H1 (cell line): ENCODE results near the gene C1GALT1C1. TPM values are rescaled to one million over a fixed set of nuclear protein-coding genes. Genes with fewer than 3 reads are reported as not detected.

Source experiments
- CTCF ChIA-PET: fragments of 300-600 bp; sonication (Branson Sonifier 250); formaldehyde crosslinking; loops from one replicate; lab custom pipeline; 2021; ENCODE audit not compliant: partially characterized antibody; lab: Charles Lee
- POLR2A ChIA-PET: fragments of 300-600 bp; sonication (Branson Sonifier 250); formaldehyde crosslinking; loops from one replicate; lab custom pipeline; 2021; ENCODE audit warnings: inconsistent platforms; ENCODE audit not compliant: partially characterized antibody; lab: Charles Lee
- DNase-seq, 2 experiments: peaks; one replicate each; pipeline versions ENCODE4 v3.0.0 to v3.0.0-alpha.2; 2010 to 2022; ENCODE audit warnings: low spot score in 2 of 2, low read depth in 1 of 2, mixed read lengths in 1 of 2
- FAIRE-seq: peaks from 2 replicates; lab custom pipeline; 2011; peaks lifted over from hg19 to GRCh38; lab: Jason Lieb, UNC
- H2AFZ ChIP-seq: 2 replicates; pipeline ENCODE4 v1.8.1; 2012; ENCODE audit warnings: low read length, inconsistent platforms
- H2AK5ac ChIP-seq: 2 replicates; pipeline ENCODE4 v1.6.1; 2013; ENCODE audit warnings: low read depth, low read length
- H2BK120ac ChIP-seq: replicated peaks from 2 replicates; pipeline ENCODE3; 2013; ENCODE audit warnings: low read depth, low read length, inconsistent platforms
- H2BK12ac ChIP-seq: 2 replicates; pipeline ENCODE4 v1.6.1; 2013; ENCODE audit warnings: low read depth, low read length
- H2BK15ac ChIP-seq: 2 replicates; pipeline ENCODE4 v1.6.1; 2013; ENCODE audit warnings: low read length
- H2BK20ac ChIP-seq: 2 replicates; pipeline ENCODE4 v1.6.1; 2013; ENCODE audit warnings: low read length
- H2BK5ac ChIP-seq: 2 replicates; pipeline ENCODE4 v1.6.1; 2013; ENCODE audit warnings: low read depth, low read length
- H3K14ac ChIP-seq: 2 replicates; pipeline ENCODE4 v1.6.1; 2013; ENCODE audit warnings: inconsistent platforms; ENCODE audit not compliant: insufficient read length
- H3K18ac ChIP-seq: 2 replicates; pipeline ENCODE4 v1.6.1; 2013; ENCODE audit warnings: low read length; ENCODE audit errors: extremely low read depth
- H3K23ac ChIP-seq: 2 replicates; pipeline ENCODE4 v1.6.1; 2013; ENCODE audit warnings: inconsistent platforms; ENCODE audit not compliant: insufficient read length
- H3K23me2 ChIP-seq: 2 replicates; pipeline ENCODE4 v1.6.1; 2013; ENCODE audit warnings: low read depth, low read length
- H3K27ac ChIP-seq: 2 replicates; pipeline ENCODE4 v1.6.1; 2011; ENCODE audit warnings: low read depth, low read length, inconsistent platforms
- H3K27me3 ChIP-seq, 4 experiments: replicated peaks in 1 of 4; 1 replicate in 1 of 4; 2 replicates in 3 of 4; pipeline versions ENCODE4 v1.6.1 to v1.8.1; 2011 to 2013; ENCODE audit warnings: low read length in 3 of 4, mild to moderate bottlenecking in 3 of 4, inconsistent platforms in 2 of 4, mixed read lengths in 2 of 4, moderate library complexity in 1 of 4; ENCODE audit not compliant: control insufficient read depth in 3 of 4, insufficient read depth in 3 of 4; ENCODE audit errors: extremely low read depth in 1 of 4
- H3K36me3 ChIP-seq, 4 experiments: 2 replicates each; pipeline versions ENCODE4 v1.6.1 to v1.8.1; 2011 to 2013; ENCODE audit warnings: mild to moderate bottlenecking in 4 of 4, low read length in 3 of 4, moderate library complexity in 2 of 4, control low read depth in 1 of 4, inconsistent platforms in 1 of 4; ENCODE audit not compliant: insufficient read depth in 4 of 4, control insufficient read depth in 2 of 4
- H3K4ac ChIP-seq: replicated peaks from 2 replicates; pipeline ENCODE3; 2013; ENCODE audit warnings: low read length, low read depth, mixed read lengths, inconsistent platforms; ENCODE audit not compliant: insufficient read length
- H3K4me1 ChIP-seq, 4 experiments: replicated peaks in 1 of 4; 1 replicate in 1 of 4; 2 replicates in 3 of 4; pipeline versions ENCODE4 v1.6.1 to v1.8.1; 2011 to 2013; ENCODE audit warnings: low read length in 3 of 4, inconsistent platforms in 2 of 4, mixed read lengths in 1 of 4; ENCODE audit not compliant: insufficient read depth in 4 of 4, control insufficient read depth in 3 of 4
- H3K4me2 ChIP-seq, 2 experiments: 2 replicates each; pipeline versions ENCODE4 v1.6.1 to v1.8.1; 2011 to 2013; ENCODE audit warnings: low read depth in 2 of 2, low read length in 2 of 2, control low read depth in 1 of 2, inconsistent platforms in 1 of 2, mild to moderate bottlenecking in 1 of 2; ENCODE audit not compliant: insufficient read depth in 1 of 2
- H3K4me3 ChIP-seq, 4 experiments: fragments of 200-600, 300-600 bp in 1 of 4; sonication (generic), shearing (Covaris generic), sonication (Bioruptor Twin) in 1 of 4; 2 replicates each; pipeline versions ENCODE4 v1.5.1 to v1.8.1; 2011 to 2016; ENCODE audit warnings: low read length in 4 of 4, low read depth in 3 of 4, control low read depth in 2 of 4, inconsistent platforms in 2 of 4, mild to moderate bottlenecking in 2 of 4, mixed read lengths in 1 of 4, moderate library complexity in 1 of 4; ENCODE audit not compliant: insufficient read depth in 2 of 4; ENCODE audit errors: extremely low read depth in 1 of 4
- H3K56ac ChIP-seq: replicated peaks from 2 replicates; pipeline ENCODE3; 2013; ENCODE audit warnings: low read depth, mild to moderate bottlenecking, mixed read lengths, low read length, inconsistent platforms; ENCODE audit not compliant: insufficient read length
- H3K79me1 ChIP-seq: 2 replicates; pipeline ENCODE4 v1.6.1; 2013; ENCODE audit warnings: low read depth, low read length, control low read depth
- H3K79me2 ChIP-seq, 2 experiments: 2 replicates each; pipeline versions ENCODE4 v1.6.1 to v1.8.1; 2012 to 2013; ENCODE audit warnings: low read length in 2 of 2, mild to moderate bottlenecking in 2 of 2, inconsistent platforms in 1 of 2; ENCODE audit not compliant: insufficient read depth in 2 of 2, control insufficient read depth in 1 of 2
- H3K9ac ChIP-seq, 4 experiments: replicated peaks in 1 of 4; 1 replicate in 1 of 4; 2 replicates in 3 of 4; pipeline versions ENCODE4 v1.6.1 to v1.8.1; 2011 to 2013; ENCODE audit warnings: low read depth in 3 of 4, low read length in 3 of 4, control low read depth in 2 of 4, mild to moderate bottlenecking in 2 of 4, moderate library complexity in 2 of 4, inconsistent platforms in 1 of 4; ENCODE audit errors: extremely low read depth in 1 of 4
- H3K9me3 ChIP-seq, 2 experiments: 2 replicates each; pipeline versions ENCODE4 v1.6.1 to v1.8.1; 2012 to 2013; ENCODE audit warnings: mild to moderate bottlenecking in 2 of 2, moderate library complexity in 2 of 2, control low read depth in 1 of 2, inconsistent platforms in 1 of 2, low read depth in 1 of 2, low read length in 1 of 2, mixed read lengths in 1 of 2; ENCODE audit not compliant: insufficient read depth in 2 of 2
- H4K20me1 ChIP-seq, 2 experiments: replicated peaks in 1 of 2; 2 replicates each; pipeline versions ENCODE3 to v1.8.1; 2011 to 2013; ENCODE audit warnings: inconsistent platforms in 2 of 2, low read length in 2 of 2, mild to moderate bottlenecking in 1 of 2; ENCODE audit not compliant: insufficient read depth in 2 of 2, control insufficient read depth in 1 of 2
- H4K5ac ChIP-seq: 2 replicates; pipeline ENCODE4 v1.6.1; 2013; ENCODE audit warnings: low read length, low read depth, mixed read lengths, inconsistent platforms; ENCODE audit not compliant: insufficient read length
- H4K8ac ChIP-seq: 2 replicates; pipeline ENCODE4 v1.8.0; 2013; ENCODE audit warnings: mild to moderate bottlenecking, moderate library complexity, low read length, inconsistent platforms; ENCODE audit not compliant: insufficient read depth; ENCODE audit errors: extremely low read depth
- H4K91ac ChIP-seq: replicated peaks from 2 replicates; pipeline ENCODE3; 2013; ENCODE audit warnings: low read length, mixed read lengths, inconsistent platforms; ENCODE audit not compliant: insufficient read length
- BACH1 ChIP-seq: IDR thresholded peaks from 2 replicates; pipeline ENCODE4 v1.6.1; 2012; ENCODE audit warnings: low read length, improper control_type of control experiment
- CBX5 ChIP-seq: fragments of 300-800, 300-1000 bp; sonication (generic); IDR thresholded peaks from 2 replicates; pipeline ENCODE4 v1.7.1; 2016; ENCODE audit warnings: antibody characterized with exemption, low read length, low read depth
- CHD2 ChIP-seq: IDR thresholded peaks from 2 replicates; pipeline ENCODE4 v1.6.1; 2012; ENCODE audit warnings: low read length, improper control_type of control experiment
- CREB1 ChIP-seq: IDR thresholded peaks from 2 replicates; pipeline ENCODE4 v1.6.1; 2012; ENCODE audit warnings: inconsistent platforms
- CTBP2 ChIP-seq: IDR thresholded peaks from 2 replicates; pipeline ENCODE4 v1.7.0; 2011; ENCODE audit warnings: borderline replicate concordance, mild to moderate bottlenecking, moderate library complexity, mixed read lengths, low read length; ENCODE audit not compliant: insufficient read depth, insufficient read length
- EGR1 ChIP-seq: IDR thresholded peaks from 2 replicates; pipeline ENCODE4 v1.6.1; 2011; ENCODE audit warnings: low read depth, low read length, borderline replicate concordance
- EZH2 ChIP-seq: fragments of 200-600 bp; sonication (generic); IDR thresholded peaks from 2 replicates; pipeline ENCODE4 v1.7.1; 2012; ENCODE audit warnings: low read depth, mild to moderate bottlenecking, moderate library complexity, low read length, inconsistent platforms; ENCODE audit not compliant: severe bottlenecking
- HDAC2 ChIP-seq, 2 experiments: fragments of 300-600 bp in 1 of 2; sonication (generic) in 1 of 2; IDR thresholded peaks; 2 replicates each; pipeline ENCODE4 v1.6.1; 2011 to 2012; ENCODE audit warnings: low read depth in 2 of 2, low read length in 2 of 2, mild to moderate bottlenecking in 2 of 2, moderate library complexity in 2 of 2, borderline replicate concordance in 1 of 2, inconsistent platforms in 1 of 2
- JUN ChIP-seq: IDR thresholded peaks from 2 replicates; pipeline ENCODE4 v1.6.1; 2011; ENCODE audit warnings: low read depth, mild to moderate bottlenecking, improper control_type of control experiment, low read length
- KDM5A ChIP-seq: fragments of 200-600 bp; IDR thresholded peaks from 2 replicates; pipeline ENCODE4 v1.7.1; 2012; ENCODE audit warnings: mild to moderate bottlenecking, low read length, inconsistent platforms, mixed read lengths
- NRF1 ChIP-seq: IDR thresholded peaks from 2 replicates; pipeline ENCODE4 v1.6.1; 2011; ENCODE audit warnings: mild to moderate bottlenecking, low read depth, low read length, improper control_type of control experiment
- POU5F1 ChIP-seq: IDR thresholded peaks from 2 replicates; pipeline ENCODE4 v1.6.1; 2011; ENCODE audit warnings: low read depth, mild to moderate bottlenecking, low read length, moderate library complexity
- RNF2 ChIP-seq: fragments of 200-900, 300-1000 bp; sonication (generic); IDR thresholded peaks from 2 replicates; pipeline ENCODE4 v1.7.1; 2016; ENCODE audit warnings: borderline replicate concordance, low read depth, mild to moderate bottlenecking, antibody characterized with exemption, low read length; ENCODE audit not compliant: poor library complexity, severe bottlenecking; ENCODE audit errors: missing control alignments
- RXRA ChIP-seq: IDR thresholded peaks from 2 replicates; pipeline ENCODE4 v1.6.1; 2011; ENCODE audit warnings: low read depth, mild to moderate bottlenecking, low read length, moderate library complexity; ENCODE audit not compliant: insufficient read depth
- SP1 ChIP-seq: IDR thresholded peaks from 2 replicates; pipeline ENCODE4 v1.6.1; 2011; ENCODE audit warnings: low read depth, low read length
- WGBS, 2 experiments: shearing (Covaris generic) in 1 of 2; methylation state at CpG; one replicate each; pipeline versions ENCODE4 v1.1.6 to v1.1.7; 2013 to 2015; ENCODE audit warnings: low lambda C conversion rate in 2 of 2, mixed read lengths in 2 of 2, inconsistent platforms in 1 of 2, low coverage in 1 of 2, missing lambda C conversion rate in 1 of 2; ENCODE audit not compliant: insufficient replicate concordance in 2 of 2, insufficient coverage in 1 of 2, insufficient read length in 1 of 2; ENCODE audit errors: extremely low coverage in 1 of 2, missing lambda C conversion rate in 1 of 2; 5-methylcytosine and 5-hydroxymethylcytosine counted together
- polyA plus RNA-seq, 7 experiments: library from polyadenylated mRNA; depleted of rRNA in 3 of 7; stranded (reverse) in 5 of 7; unstranded in 2 of 7; fragments of >200 nt in 5 of 7; fragments of 200-250 nt in 2 of 7; gene quantifications; 1 replicate in 5 of 7; 2 replicates in 1 of 7; 4 replicates in 1 of 7; pipeline versions ENCODE4 v1.2.1 to v1.2.3, GENCODE V29; 2011 to 2013; ENCODE audit warnings: missing spikeins in 2 of 7, mixed read lengths in 2 of 7
- total RNA-seq: library from RNA; stranded (reverse); fragmentation: NEBNext Ultra II Directional; extraction: Animal tissue kit (Norgen Biotek cat#: 25700); gene quantifications from 2 replicates; pipeline ENCODE4 v1.2.1, GENCODE V29; 2021

Gene C1GALT1C1
- total and polyA plus RNA-seq, 2 of the 8 experiments (the other 6 are each of a cell fraction or from before 2014, with no cell fraction given), result 12.5 to 13.9 TPM

GRCh38 chrX:120664081-120664480 is 34.2 kb upstream of the C1GALT1C1 start:
- Histone ChIP-seq H4K20me1 (no peaks in the 10 kb centered on the region), H2AK5ac (no peak overlapping the region), H3K4me3 (no peak overlapping the region), H2BK120ac (no peak overlapping the region), H3K56ac (no peak overlapping the region), H2BK5ac (no peak overlapping the region), H3K4me2 (no peak overlapping the region), H3K4me1 (peaks cover 0 to 2% (median 0%) of the 10 kb centered on the region in 4 experiments; a peak in 1 of 7 replicates), H3K23ac (no peak overlapping the region), H4K91ac (no peak overlapping the region), H3K23me2 (no peaks in the 10 kb centered on the region), H4K8ac (no peak overlapping the region), H3K79me2 (no peaks in the 10 kb centered on the region), H3K9ac (no peak overlapping the region), H3K27me3 (no peaks in the 10 kb centered on the region), H3K9me3 (no peaks in the 10 kb centered on the region), H2BK20ac (no peak overlapping the region), H2BK12ac (no peak overlapping the region), H3K14ac (no peak overlapping the region), H4K5ac (no peak overlapping the region), H3K36me3 (no peaks in the 10 kb centered on the region), H2BK15ac (no peak overlapping the region), H2AFZ (no peak overlapping the region), H3K4ac (no peak overlapping the region), H3K27ac (no peak overlapping the region), H3K18ac (no peak overlapping the region), H3K79me1 (no peaks in the 10 kb centered on the region)
- FAIRE-seq (no peak), DNase-seq (no peak)
- CTCF ChIA-PET, result interaction anchor here (0.8 to 2.3 kb wide), 5 partner anchors 9 to 165 kb away, joined by 4 to 16 read pairs (median 4); no protein-coding TSS in a partner anchor
- POLR2A ChIA-PET, result interaction anchor here (1.1 kb wide), 1 partner anchor 103 kb away, joined by 3 read pairs; no protein-coding TSS in a partner anchor
- WGBS, 2 experiments, result 86% methylated on average over 1 of the region's 1 CpG; no CpG with 5 or more reads in 1 of the 2 experiments
- TF ChIP-seq SP1, result no peak
- TF ChIP-seq RNF2, result no peak
- no peak for TF ChIP-seq EZH2
- TF ChIP-seq BACH1, result no peak
- TF ChIP-seq CBX5, result no peak
- no peak for TF ChIP-seq CREB1
- TF ChIP-seq JUN, result no peak
- no peak for TF ChIP-seq KDM5A
- TF ChIP-seq CHD2, result no peak
- no peak for TF ChIP-seq NRF1
- TF ChIP-seq HDAC2 (IDR thresholded peaks at IDR 0.05; ENCODE audit: borderline replicate concordance in 1 of 2, low read depth in 2 of 2, low read length in 2 of 2), result no peak
- TF ChIP-seq RXRA, result no peak
- no peak for TF ChIP-seq EGR1
- TF ChIP-seq CTBP2, result no peak
- no peak for TF ChIP-seq POU5F1
